Activated CD8-positive, alpha-beta memory T cell treated with anti-CD3 and anti-CD28 coated beads for 4 hours (primary cell): Measurements from ENCODE around the gene ACVR1B.

Source experiments
- DNase-seq, 2 donors: peaks; one replicate each; pipeline ENCODE4 v3.0.0-alpha.2; 2020; ENCODE audit warnings: low read depth in 2 of 2

Gene ACVR1B

DNA sequence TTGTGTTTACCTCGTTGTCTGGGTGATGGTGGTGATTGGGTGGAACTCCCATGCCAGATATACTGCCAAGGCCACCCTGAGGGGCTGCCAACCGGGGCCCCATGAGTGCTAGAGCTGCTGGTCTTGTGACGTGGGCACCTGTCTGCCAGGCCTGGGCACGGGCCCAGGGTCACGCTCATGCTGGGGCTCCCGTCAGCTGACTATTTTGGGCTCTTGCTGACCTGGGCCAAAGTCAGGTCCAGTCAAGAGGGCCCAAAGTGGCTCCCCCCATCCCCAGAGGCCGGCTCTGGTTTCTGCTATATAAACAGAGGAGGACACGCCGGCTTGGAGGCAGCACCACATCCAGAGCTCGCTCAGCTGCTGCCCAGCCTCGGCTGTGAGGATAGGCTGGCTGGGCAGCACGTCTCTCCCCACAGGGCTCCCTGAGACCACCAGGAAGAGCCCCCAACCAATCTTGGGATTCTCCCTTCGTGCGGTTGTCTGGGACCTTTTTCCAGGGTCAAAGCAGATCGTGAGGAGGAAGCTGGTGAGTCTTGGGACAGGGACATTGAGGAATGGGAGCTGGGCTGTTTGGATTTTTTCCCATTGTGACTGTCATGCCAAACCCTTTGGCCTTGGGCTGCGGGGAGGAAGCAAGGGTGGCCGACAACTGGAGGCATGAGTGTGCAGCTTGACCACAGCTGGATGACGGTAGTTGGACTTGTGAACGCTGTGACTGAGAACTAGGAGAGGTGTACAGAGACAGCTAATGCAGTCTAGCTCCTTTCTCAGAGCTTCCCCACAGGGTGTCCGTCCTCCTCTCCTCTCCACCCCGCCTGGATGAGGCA lies 92.1 kb downstream of the ACVR1B start:
- no peak for DNase-seq

DNA sequence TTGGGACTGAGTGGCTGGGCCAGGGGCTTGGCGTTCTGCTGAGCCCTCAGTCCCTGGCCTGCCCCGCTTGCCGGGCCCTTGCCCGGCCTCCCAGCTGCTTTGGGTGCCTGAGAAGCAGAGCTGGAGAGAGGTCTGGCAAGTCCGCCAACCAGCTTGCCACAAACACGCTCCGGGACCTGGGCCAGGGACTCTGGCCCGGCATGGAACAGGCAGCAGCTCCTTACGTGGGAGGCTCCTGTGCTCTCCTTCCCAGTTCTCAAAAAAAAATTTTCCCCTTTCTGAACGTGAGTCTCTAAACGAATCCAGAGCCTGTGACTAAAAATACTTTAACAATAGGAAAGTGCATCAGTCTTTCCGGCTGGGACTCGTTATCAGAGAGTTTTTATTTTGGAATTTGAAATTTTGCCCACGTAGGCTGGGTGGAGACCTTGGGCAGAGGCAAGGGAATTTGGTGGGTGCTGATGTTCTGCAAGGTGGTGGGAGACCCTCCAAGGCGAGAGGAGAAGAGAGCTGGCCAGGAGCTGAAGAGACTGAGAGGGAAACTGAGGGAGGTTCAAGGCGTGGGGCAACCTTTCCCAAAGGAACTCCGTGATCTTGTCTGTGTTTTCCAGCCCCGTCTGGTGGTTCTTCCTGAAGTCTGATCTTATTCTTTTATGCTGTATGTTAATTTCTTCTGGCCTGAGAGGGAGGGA lies 92.9 kb downstream of the ACVR1B start:
- DNase-seq = no peak

DNA sequence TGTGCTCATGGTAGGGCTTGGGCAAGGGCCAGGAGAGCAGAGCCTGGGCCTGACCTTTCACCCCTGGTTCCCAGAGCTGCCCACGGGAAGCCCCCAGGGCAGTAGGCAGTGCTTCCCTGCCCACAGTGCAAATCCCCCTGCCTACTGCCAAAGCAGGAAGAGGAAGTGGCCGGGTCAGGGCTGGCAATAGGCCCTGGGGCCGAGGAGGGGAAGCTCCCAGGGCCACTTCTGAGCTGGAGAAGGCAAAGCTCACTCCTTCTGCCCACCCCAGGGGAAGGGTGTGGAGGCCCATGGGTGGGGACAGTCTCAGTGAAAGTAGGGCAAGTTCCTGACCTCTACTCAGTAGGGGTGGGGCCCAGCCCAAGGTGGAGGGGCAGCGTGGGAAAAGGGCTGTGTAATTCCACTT lies 94.3 kb downstream of the ACVR1B start:
- DNase-seq = no peak
